ENCODE data around the gene TMEM200B. TPM values are rescaled to one million over a fixed set of nuclear protein-coding genes. Genes with fewer than 3 reads are reported as not detected.
A peak's percentile ranks its signal among the peaks of the same experiment; 100 is the strongest.

Gene TMEM200B
- total RNA-seq, 1 donor from 2014 or later, result 15.4 TPM

DNA sequence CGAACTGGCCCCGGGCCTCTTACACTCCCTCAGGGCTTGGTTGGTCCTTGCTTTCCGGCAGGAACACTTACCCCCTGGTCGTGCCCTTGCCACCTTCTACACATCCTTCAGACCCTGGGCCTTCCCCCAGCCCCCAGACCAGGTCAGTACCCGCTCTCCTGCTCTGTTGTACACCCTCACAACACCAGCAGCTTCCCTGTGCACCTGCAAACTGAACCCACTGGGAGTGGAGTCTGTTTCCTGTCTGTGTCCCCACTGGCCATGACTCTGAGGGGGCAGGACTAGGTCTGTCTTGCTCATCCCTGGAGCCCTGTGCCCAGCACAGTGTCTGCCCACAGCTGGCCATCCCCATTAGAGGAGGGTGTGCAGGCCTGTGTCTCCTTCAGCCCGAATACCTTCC lies 2.1 kb upstream of the TMEM200B start:
- Mint-ChIP-seq H3K36me3 (ENCODE audit: low read depth) (no peaks in the 10 kb centered on the region), H3K9me3 (ENCODE audit: low read depth) (no peaks in the 10 kb centered on the region), H3K4me3 (ENCODE audit: unreplicated experiment) (peak overlapping the region; percentile 70), H3K27ac (ENCODE audit: unreplicated experiment) (peak overlapping the region; percentile 45), H3K27me3 (ENCODE audit: low read depth) (no peaks in the 10 kb centered on the region), H3K4me1 (ENCODE audit: low read depth) (peaks cover 10% of the 10 kb centered on the region)
- DNase-seq (ENCODE audit: low spot score), result no peak
- TF ChIP-seq, protein P1, sequence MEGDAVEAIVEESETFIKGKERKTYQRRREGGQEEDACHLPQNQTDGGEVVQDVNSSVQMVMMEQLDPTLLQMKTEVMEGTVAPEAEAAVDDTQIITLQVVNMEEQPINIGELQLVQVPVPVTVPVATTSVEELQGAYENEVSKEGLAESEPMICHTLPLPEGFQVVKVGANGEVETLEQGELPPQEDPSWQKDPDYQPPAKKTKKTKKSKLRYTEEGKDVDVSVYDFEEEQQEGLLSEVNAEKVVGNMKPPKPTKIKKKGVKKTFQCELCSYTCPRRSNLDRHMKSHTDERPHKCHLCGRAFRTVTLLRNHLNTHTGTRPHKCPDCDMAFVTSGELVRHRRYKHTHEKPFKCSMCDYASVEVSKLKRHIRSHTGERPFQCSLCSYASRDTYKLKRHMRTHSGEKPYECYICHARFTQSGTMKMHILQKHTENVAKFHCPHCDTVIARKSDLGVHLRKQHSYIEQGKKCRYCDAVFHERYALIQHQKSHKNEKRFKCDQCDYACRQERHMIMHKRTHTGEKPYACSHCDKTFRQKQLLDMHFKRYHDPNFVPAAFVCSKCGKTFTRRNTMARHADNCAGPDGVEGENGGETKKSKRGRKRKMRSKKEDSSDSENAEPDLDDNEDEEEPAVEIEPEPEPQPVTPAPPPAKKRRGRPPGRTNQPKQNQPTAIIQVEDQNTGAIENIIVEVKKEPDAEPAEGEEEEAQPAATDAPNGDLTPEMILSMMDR (IDR thresholded peaks at IDR 0.05), result no peak

DNA sequence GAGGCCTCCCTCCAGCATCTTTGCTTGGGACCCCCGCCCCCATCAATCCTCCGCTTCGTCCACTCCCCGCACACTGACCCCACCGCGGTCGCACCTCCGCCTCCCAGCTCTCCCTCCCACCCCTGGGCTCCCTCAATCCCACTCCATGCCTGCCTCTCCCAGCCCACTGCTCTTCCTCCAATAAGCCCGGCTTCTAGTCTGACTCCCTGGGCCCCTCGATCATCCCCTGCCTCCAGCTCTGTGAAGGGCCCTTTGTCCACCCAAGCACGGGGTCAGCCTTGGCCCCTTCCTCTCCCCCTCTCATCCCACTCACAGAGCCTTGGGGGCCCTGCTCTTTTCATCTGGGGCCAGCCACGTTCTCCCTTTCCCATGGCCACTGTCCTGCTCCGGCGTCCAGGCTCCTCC lies 1.5 kb upstream of the TMEM200B start:
- Mint-ChIP-seq H3K4me3 (ENCODE audit: unreplicated experiment) (peak overlapping the region; percentile 70), H3K4me1 (ENCODE audit: low read depth) (peaks cover 10% of the 10 kb centered on the region)

GRCh38 chr1:29124366-29125236 lies 898 bp upstream of the TMEM200B start:
- H3K4me1 Mint-ChIP-seq (ENCODE audit: low read depth), result peaks cover 16% of the 10 kb centered on the region
- H3K27me3 Mint-ChIP-seq (ENCODE audit: low read depth), result no peaks in the 10 kb centered on the region
- TF ChIP-seq, protein P1 (IDR thresholded peaks at IDR 0.05), result peak; percentile 89
- peak overlapping the region; percentile 73 for H3K4me3 Mint-ChIP-seq (ENCODE audit: unreplicated experiment)
- H3K36me3 Mint-ChIP-seq (ENCODE audit: low read depth), result no peaks in the 10 kb centered on the region
- DNase-seq (ENCODE audit: low spot score), result peak; percentile 95
- H3K27ac Mint-ChIP-seq (ENCODE audit: unreplicated experiment), result peak overlapping the region; percentile 83
- no peaks in the 10 kb centered on the region for H3K9me3 Mint-ChIP-seq (ENCODE audit: low read depth)

More for the DNA sequence above, 1.5 kb upstream of the TMEM200B start:
- no peaks in the 10 kb centered on the region for H3K9me3 Mint-ChIP-seq (ENCODE audit: low read depth)
- TF ChIP-seq, protein P1 (IDR thresholded peaks at IDR 0.05), result no peak
- no peaks in the 10 kb centered on the region for H3K27me3 Mint-ChIP-seq (ENCODE audit: low read depth)
- H3K27ac Mint-ChIP-seq (ENCODE audit: unreplicated experiment), result peak overlapping the region; percentile 83
- no peaks in the 10 kb centered on the region for H3K36me3 Mint-ChIP-seq (ENCODE audit: low read depth)
- DNase-seq (ENCODE audit: low spot score), result no peak

DNA sequence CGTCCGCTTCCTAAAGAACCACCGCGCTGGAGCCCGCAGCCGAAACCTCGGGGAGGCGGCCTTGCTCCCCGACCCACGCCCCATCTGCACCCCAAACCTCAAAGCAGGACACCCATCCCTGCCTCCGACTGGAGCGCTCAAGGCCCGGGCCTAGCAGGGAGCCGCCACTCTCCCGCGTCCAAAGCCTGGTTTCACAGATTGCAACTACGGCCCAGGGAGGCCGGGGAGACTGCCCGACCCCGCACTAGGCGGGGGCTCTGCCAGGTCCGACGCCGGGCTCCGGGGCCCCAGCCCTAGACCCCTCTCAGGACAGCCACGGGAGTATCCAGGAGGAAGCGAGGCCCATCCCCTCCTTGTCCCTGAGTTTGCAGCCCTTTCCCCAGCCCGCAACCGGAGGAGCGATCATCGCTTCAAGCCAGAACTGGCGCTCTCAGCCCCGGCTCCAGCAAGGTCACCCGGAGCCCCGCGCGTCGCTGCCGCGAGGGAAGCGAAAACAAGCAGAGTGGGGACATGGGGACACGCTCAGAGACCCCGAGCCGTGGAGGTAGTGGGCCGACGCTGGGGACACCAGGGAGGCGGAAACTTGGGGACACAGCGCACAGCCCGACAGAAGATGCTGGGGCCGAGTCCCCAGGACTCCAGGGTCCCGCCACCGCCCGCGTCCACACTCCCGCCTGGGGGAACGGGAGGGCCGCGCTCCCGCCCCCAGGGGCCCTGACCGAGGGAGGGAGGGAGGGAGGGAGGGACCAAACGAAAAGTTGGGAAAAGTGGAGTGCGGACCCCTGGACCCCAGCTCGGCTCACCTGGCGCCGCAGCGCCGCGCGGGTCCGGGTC lies 433 bp downstream of the TMEM200B start:
- peak overlapping the region; percentile 85 for H3K27ac Mint-ChIP-seq (ENCODE audit: unreplicated experiment)
- TF ChIP-seq, protein P1 (IDR thresholded peaks at IDR 0.05), result no peak
- no peaks in the 10 kb centered on the region for H3K36me3 Mint-ChIP-seq (ENCODE audit: low read depth)
- DNase-seq (ENCODE audit: low spot score), result peak; percentile 92
- H3K4me1 Mint-ChIP-seq (ENCODE audit: low read depth), result peaks cover 21% of the 10 kb centered on the region
- H3K4me3 Mint-ChIP-seq (ENCODE audit: unreplicated experiment), result peak overlapping the region; percentile 80
- no peaks in the 10 kb centered on the region for H3K27me3 Mint-ChIP-seq (ENCODE audit: low read depth)
- no peaks in the 10 kb centered on the region for H3K9me3 Mint-ChIP-seq (ENCODE audit: low read depth)

GRCh38 chr1:29122682-29123052 lies 1.0 kb downstream of the TMEM200B start:
- Mint-ChIP-seq H3K27me3 (ENCODE audit: low read depth) (no peaks in the 10 kb centered on the region), H3K36me3 (ENCODE audit: low read depth) (no peaks in the 10 kb centered on the region), H3K4me3 (ENCODE audit: unreplicated experiment) (peak overlapping the region; percentile 80), H3K9me3 (ENCODE audit: low read depth) (no peaks in the 10 kb centered on the region), H3K4me1 (ENCODE audit: low read depth) (peaks cover 21% of the 10 kb centered on the region), H3K27ac (ENCODE audit: unreplicated experiment) (peak overlapping the region; percentile 85)
- no peak for DNase-seq (ENCODE audit: low spot score)
- TF ChIP-seq, protein P1 (IDR thresholded peaks at IDR 0.05), result no peak

Measured in chondrocyte (in vitro differentiated cells).